Endometrium (tissue), 2 donors: ENCODE data around the gene WWC2.
"Not testable (repeated sequence)": the region's sequence is repeated elsewhere in the genome, so short reads cannot be mapped to it uniquely, and the experiment has no call there.

Experiments used
- FAIRE-seq: peaks from 2 replicates; lab custom pipeline; 2012; peaks lifted over from hg19 to GRCh38; lab: Jason Lieb, UNC
- donor health status: control.
- donor health status: control.

WWC2 gene

DNA sequence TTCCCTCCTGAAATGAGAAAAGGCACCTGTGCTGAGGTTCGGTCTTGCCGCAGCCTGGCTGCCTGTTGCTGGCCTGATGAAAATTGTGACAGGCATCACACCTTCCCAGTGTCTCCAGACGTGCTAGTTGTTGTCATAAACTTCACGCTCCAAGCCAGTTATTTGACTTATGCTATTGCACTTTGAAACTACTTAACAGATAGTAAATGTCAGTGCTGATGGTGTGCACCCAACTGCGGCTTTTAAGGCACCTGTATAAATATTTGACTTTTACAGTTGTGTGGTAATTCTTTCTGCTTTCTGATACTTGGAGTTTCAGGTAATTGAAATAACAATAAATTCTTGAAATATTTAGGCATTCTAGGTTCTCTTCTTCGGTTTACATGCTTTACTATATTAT is 1.8 kb downstream of the WWC2 start:
- FAIRE-seq, result no peak

DNA sequence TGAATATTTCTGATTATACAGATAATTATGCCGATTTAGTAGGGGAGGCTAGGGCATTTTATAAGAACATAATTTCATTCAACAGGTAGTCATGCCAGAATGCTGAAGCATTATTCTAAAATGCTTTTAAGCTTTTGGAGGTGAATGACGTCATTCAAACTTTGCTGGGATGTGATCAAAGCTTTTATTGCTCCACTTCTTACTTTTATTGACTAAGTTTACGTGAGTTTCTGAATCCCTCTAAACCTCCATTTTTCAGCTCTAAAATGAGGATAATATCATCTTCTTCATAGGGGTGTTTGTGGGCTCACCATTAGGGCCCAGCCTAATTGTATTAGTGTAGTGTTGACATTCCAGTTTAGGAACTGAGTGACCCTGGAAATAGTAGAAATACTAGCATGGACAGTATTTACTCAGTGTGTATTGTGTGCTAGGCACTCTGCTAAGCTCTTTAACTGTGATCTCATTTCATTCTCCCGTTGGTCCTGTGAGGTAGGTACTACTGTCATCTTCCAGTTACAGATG is 3.0 kb downstream of the WWC2 start:
- no peak for FAIRE-seq

DNA sequence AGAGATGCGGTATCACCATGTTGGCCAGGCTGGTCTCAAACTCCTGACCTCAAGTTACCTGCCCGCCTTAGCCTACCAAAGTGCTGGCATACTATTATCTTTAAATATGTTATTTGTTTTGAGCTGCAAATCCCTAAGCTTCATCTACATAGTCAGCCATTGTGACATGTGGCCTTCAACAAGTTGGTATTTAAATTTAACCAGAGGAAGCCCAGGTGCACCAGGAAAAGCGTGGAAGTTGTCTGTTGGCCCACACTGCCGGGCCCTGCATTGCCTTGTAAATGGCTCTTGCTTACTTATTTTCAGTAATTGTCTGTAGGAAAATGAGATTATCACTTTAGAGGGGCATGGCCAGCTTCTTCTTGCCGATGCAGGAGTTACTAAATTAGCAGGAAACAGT is 6.0 kb downstream of the WWC2 start:
- FAIRE-seq, result no peak

DNA sequence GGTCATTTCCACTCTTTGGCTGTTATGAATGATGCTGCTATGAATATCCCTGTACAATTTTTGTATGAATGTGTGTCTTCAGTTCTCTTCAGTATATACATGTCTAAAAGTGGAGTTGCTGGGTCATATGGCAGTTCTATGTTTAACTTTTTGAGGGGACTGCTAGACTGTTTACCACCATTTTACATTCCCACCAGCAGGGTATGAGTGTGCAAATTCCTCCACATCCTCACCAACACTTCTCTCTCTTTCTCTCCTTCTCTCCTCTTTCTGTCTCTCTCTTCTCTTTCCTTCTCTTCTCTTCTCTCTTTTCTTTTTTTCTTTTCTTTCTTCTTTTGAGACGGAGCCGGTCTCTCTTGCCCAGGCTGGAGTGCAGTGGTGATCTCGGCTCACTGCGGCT is 7.8 kb downstream of the WWC2 start:
- no peak for FAIRE-seq

DNA sequence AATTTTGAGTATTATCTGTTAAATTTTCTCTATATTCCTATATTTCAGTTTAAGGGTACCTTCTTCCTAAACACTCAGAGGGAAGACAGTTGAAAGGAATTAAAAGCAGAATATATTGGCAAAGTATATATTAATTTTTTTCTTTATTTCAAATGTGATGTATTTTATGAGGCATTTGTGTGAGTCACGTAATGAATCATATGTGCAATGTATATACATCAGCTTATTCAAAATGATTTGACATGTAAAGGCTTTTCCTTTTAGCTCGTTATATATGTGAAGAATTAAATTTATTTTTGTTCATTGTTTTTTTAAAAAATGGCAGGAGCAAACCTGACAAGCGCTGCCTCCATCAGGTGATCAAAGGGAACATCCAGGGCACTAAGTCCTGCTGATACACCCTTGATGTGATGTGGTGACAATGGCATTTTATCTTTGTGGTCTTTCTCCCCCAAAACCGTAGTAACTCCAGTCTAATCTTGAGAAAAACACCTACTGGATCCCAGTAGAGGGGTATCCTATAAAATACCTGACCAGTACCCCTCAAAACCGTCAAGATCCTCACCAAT is 8.9 kb downstream of the WWC2 start:
- no peak for FAIRE-seq

DNA sequence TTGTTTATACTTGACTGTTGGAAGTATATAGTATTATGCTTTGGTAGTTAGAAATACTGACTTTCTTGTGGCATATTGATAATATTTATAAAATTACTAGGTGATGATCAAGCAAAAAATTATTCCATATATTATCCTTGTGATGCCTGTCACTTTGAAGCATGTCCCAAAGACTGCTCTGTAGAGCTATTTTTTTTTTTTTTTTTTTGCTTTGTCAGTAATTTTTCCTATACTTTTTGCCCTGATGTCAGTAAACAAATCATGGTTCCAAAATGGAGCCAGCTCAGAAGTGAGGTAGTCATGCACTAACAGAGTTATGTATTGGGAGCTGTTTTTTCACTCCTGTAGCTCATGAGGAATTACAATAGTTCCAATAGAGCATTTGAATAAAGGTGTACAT is 11.2 kb downstream of the WWC2 start:
- no peak for FAIRE-seq

DNA sequence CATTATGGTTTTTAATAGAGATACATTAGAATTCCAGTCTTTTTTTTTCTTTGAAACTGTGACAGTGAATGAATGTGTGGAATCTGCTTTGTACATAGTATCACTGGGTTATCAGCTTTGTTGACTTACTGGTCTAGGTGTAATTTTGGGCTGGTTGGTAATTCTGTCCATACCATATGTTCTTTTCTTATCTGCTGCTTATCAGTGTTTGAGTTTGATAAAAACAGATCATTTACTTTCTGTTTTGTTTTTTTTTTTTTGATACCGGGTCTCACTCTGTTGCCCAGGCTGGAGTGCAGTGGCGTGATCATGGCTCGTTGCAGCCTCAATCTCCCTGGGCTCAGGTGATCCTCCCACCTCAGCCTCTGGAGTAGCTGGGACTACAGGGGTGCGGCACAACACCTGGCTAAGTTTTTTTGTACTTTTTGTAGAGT is 12.4 kb downstream of the WWC2 start:
- no peak for FAIRE-seq

DNA sequence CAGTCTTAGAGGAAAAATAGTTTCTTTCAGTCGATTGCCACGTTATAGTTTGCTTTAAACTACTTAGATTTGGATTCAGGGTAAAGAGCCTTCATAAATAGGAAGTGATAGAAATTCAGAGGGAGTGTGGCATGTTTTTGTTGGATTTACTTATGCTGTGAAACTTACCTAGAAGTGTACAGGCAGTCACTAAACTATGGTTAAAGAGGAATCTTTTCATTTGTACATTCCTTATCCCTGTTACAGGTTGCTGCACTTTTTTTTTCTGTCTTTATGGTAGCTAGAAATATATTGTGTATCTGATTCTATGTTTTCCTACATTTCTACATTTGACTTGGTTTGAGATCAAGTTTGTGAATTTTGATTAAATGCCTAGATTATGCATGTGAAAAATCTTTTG is 19.1 kb downstream of the WWC2 start:
- FAIRE-seq, result no peak

DNA sequence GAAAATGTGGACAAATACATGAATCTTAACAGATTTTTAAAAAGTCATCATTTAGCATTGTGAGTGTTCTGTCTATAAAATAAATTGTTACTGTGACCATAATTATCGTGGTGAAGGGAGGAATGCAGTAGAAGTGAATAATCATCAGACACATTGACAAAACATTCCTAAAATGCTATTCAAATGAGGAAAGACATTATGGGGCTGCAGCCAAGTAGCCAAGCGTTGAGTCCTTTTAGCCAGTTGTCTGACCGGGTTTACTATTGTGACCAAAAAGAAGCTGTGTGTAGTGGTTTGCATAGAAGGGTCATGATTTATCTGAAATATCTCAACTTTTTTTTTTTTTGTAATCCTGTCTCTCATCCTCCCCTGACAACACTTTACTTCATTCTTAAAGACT is 19.5 kb downstream of the WWC2 start:
- FAIRE-seq, result peak; percentile 59

DNA sequence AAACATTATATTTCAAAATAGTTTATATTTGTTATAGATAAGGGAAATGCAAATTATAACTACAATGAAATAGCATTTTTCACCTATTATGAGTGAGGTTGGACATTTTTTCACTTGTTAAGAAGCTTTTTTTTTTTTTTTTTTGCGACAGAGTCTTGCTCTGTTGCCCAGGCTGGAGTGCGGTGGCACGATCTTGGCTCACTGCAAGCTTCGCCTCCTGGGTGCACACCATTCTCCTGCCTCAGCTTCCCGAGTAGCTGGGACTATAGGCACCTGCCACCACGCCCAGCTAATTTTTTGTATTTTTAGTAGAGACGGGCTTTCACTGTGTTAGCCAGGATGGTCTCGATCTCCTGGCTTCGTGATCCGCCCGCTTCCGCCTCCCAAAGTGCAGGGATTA is 22.6 kb downstream of the WWC2 start:
- not testable (repeated sequence) for FAIRE-seq

DNA sequence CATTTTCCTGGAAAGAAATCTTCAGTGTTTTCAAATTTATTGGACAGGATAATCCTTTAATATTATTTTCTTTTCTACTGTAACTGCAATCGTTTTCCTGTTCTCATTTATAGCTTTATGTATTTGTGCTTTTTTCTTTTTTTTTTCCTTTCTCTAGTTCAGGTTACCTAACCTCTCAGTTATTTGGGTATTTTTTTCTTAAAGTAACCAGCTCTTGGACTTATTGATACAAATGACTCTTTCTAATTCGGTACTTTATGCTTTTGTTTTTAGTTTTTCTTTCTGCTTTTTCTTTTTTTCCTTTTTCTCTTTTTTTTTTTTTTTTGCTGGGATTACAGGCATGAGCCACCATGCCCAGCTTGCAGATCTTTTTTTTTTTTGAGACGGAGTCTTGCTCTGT is 25.2 kb downstream of the WWC2 start:
- FAIRE-seq, result peak; percentile 81

DNA sequence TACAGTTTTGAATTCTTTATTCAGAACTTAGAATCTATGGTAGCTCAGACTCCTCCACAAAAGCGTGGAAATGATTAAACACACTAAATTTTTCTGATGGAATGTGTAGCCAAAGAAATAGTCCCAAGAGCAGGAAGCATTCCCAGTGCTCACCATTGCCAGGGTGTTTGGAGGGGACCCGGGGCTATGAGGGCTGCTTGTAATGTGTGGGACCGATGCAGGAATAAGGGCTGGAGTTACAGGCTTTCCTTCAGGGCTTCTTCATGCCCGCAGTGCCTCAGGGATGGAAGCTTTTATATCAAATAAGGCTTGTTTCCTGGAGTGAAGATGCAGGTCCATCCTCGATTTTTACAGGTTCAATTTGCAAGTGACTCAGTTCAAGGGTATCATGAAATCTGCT is 25.8 kb downstream of the WWC2 start:
- no peak for FAIRE-seq

DNA sequence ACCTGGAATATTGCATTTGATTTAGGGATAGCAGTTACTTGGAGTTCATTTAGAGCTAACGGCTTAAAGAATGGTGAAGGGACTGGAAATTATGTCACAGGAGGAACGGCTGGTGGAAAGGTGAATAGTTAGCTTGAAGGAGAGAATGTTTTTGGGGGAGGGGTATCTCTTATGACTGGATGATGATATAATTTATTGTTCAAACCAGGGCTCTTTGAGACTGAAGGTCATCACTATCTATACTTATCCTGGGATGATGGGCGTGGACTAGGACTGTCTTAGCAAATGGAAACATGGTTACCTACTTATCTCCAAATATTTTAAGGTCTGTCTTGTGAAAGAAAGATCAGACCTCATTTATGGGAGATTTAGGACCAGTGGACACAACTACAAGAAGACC is 30.1 kb downstream of the WWC2 start:
- FAIRE-seq, result no peak

DNA sequence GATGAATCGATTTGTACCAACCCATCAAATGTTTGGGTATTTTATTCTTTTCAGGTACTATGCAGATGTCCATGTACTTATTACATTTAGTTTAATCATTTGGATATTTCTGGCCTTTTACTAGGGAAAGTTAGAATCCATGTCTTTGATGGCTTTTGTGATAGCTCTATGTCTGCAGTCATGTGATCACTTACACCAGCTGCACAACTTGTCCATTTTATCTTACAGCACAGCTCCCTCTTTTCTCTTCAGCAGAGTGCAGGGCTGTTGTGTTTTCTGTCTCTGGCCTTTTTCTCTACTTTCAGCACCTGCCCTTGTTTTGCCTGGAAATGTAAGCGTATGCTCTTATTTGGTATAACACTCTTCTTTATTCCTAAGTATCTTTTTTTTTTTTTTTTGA is 30.6 kb downstream of the WWC2 start:
- FAIRE-seq, result no peak

DNA sequence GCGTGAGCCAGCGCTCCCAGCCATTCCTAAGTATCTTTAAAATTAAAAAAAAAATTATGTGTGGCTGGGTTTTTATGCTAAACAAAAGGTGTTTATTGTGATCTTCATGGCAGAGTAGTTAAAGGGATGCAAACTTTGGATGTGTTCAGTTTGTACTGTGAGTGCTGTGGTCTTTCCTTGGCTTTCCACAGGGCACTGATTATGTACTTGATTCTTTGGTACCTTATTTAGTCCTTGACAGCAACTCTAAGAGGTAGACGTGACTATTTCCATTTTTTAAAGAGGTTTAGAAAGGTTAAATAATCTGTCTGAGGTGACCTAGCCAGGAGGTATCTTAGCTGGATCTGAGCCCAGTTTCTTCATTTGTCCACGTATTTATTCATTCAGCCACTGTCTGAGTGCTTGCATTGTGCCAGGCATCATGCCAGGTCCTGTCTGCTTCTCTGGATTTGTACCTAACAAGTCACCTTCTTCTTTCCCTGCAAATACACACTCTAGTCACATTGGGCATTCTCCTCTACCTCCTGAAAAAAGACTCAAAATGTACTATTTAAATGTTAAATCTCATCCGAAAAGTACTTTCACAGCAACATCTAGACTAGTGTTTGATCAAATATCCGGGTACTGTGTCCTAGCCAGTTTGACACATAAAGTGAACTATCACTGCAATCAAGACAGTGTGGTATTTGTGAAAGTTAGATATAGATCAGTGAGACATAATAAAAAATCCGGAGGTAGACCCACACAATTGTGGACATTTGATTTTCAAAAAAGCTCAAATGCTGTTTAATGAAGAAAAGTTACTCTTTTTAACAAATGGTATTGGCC is 31.5 kb downstream of the WWC2 start:
- no peak for FAIRE-seq

DNA sequence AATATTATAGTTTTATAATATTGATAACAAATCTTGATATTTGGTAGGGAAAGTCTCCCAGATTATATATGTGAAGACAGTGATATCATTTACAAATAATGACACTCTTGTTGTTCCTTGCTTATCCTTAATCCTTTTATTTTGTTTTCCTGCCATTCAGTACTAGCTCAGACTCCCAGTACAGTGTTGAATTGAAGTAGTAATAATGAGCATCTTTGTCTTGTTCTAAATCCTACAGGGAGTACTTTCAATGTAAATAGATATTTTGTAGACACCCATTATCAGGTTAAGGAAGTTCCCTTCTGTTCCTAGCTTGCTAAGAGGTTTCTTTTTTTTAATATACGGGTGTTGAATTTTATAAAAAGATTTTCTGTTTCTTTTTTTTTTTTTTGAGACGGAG is 33.0 kb downstream of the WWC2 start:
- FAIRE-seq, result no peak

DNA sequence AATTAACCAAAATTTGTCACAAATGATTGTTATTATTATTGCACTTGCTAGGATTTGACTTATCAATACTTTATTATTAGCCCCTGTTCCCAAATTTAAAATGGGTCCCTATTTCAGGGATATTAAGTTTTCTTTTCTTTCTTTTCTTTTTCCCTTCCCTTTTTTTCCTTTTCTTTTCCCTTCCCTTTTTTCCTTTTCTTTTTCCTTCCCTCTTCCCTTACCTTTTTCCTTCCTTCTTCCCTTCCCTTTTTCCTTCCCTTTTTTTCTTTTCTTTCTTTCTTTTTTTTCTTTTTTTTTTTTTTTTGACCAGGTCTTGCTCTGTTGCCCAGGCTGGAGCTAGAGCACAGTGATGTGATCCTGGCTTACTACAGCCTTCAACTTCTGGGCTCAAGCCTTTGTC is 33.8 kb downstream of the WWC2 start:
- no peak for FAIRE-seq

DNA sequence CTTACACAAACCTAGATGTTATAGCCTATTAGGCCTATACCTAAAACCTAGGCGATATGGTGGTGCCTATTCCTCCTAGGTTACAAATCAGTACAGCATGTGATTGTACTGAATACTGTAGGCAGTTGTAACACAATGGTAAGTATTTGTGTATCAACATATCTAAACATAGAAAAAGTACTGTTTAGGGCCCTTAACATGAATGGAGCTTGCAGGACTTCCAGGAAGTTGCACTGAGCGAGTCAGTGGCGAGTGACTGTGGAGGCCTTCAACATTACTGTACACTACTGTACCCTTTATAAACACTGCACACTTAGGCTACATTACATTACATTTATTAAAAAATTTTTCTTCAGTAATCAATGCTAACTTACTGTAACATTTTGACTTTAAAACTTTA is 37.8 kb downstream of the WWC2 start:
- no peak for FAIRE-seq

DNA sequence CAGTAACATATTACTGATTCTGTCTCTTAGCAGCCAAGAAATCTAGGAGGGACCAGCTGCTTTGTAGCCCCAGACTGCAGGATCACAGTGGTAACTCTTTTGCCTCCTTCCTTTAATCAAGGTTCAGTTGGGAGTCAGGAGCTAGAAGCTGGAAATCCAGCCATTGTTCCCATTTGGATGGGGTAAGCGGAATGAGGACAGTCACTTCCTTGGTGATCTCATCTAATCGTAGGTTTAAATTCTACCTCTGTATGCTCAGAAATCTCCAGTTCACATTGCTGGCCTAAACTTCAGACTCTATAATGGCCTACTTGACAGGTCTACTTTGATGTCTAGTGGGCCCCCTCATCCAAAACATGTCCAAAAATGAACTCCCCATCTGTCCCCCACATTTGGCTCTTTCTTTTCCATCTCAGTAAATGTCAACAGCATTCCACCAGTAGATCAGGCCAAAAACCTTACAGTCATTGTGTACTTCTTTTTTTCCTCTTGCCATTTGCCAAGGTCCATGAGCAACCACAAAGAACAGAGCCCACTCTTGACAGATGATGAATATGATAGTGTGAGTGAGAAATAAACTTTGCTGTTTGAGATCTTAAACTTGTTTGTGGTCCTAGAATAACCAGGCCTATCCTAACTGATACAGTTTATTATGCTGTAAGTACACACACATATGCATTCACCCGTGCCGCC is 40.1 kb downstream of the WWC2 start:
- no peak for FAIRE-seq

DNA sequence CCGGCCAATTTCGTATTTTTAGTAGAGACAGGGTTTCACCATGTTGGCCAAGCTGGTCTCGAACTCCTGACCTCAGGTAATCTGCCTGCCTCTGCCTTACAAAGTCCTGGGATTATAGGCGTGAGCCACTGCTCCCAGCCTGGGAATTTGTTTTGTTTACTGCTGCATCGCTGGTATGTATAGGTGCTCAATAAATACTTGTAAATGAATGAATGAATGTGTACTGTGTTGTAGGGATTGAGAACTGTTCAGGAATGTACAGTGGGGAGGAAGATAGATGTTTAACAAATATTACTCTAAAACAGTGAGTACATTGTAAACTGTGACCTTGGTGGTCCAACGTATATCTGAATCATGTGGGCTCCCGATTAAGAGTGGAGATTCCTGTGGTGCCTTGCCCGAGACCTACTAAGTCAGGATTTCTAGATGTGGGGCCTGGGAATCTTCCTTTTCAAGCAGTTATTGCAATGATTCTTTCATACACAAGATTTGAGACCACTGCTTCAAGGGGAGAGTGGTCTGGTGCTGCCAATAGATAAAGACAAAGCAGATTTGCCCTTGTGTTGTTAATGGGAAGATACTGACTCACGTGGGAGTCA is 41.0 kb downstream of the WWC2 start:
- no peak for FAIRE-seq

DNA sequence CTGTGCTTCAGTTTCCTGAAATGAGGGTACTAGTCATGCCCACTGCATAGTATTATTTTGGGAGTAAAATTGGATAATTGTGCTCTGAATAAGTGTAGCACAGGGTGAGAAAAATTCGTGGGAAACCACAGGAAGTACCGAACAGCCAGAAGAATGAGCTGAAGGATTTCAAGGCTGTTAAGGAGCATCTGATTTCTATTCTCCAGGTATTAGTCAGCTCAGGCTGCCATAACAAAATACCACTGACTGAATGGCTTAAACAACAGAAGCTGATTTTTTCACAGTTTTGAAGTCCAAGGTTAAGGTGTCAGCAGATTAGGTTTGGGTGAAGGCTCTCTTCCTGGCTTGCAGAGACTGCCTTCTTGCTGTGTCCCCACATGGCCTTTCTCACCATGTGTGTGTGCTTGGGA is 41.9 kb downstream of the WWC2 start:
- FAIRE-seq, result no peak

DNA sequence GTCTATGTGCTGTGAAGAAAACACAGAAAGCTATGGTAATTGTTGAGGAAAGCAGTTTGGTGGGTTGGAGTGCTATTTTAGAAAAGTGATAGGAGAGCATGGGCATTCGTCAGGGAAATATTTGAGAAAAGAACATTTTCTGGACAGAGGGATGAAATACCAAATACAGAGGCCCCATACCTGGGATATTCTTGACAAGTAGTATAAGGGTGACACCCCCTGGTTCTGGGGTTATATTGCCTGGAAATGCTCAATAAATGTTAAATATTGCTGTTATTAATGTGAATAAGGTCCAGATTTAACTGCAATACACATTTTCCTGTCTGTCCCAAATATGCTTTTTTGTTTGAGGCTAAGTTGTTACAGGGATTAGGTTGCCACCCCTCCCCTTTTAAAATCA is 42.9 kb downstream of the WWC2 start:
- FAIRE-seq, result no peak
